VCaP (cell line): ENCODE measurements around the gene DHRS4L2.
"Not testable (repeated sequence)": the region's sequence is repeated elsewhere in the genome, so short reads cannot be mapped to it uniquely, and the experiment has no call there.

Source experiments
- H3K27ac ChIP-seq: fragments of 450-650 bp; 2 replicates; pipeline ENCODE4 v1.5.1; 2017
- TF ChIP-seq, protein P1 (sequence below): fragments of 450-650 bp; conservative IDR thresholded peaks from 2 replicates; pipeline ENCODE4 v1.5.1; 2017; ENCODE audit warnings: mild to moderate bottlenecking, moderate library complexity

The DHRS4L2 gene

DNA sequence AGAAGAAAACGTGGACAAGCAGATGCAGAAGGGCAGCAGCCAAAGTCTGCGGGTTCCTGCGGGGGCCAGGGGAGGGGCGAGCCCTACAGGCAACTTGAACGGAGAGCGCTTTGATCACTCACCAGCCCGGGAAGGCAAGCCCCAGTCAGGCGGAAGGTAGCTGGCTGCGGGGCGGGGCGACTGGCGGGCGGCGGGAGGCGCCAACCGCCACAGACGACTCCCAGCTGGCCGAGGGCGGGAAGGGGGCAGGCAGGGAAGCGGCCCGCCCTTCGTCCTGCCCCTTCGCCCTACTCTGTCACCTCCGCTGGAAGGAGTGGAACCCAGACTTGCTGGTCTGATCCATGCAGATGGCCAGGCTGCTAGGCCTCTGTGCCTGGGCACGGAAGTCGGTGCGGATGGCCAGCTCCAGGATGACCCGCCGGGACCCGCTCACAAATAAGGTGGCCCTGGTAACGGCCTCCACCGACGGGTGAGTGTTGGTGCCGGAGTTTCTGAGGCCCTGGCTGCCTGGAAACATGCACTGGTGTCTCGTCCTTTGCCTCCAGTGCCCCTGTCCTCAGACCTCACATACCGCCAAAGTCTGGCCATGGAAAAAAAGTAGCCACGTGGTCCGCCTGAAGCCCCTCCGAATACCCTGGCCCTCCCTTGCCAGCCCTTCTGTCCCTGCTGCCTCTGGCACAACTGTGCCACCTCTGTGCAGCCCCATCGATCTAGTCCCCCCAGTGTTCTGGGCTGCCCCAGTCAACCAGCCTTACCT, at the start of gene DHRS4L2:
DHRS4L2 (plus strand) TSS at position 323 of the 757 bp plus-strand sequence; CDS start at position 342, 19 bp downstream.
- H3K27ac ChIP-seq = not testable (repeated sequence)

DNA sequence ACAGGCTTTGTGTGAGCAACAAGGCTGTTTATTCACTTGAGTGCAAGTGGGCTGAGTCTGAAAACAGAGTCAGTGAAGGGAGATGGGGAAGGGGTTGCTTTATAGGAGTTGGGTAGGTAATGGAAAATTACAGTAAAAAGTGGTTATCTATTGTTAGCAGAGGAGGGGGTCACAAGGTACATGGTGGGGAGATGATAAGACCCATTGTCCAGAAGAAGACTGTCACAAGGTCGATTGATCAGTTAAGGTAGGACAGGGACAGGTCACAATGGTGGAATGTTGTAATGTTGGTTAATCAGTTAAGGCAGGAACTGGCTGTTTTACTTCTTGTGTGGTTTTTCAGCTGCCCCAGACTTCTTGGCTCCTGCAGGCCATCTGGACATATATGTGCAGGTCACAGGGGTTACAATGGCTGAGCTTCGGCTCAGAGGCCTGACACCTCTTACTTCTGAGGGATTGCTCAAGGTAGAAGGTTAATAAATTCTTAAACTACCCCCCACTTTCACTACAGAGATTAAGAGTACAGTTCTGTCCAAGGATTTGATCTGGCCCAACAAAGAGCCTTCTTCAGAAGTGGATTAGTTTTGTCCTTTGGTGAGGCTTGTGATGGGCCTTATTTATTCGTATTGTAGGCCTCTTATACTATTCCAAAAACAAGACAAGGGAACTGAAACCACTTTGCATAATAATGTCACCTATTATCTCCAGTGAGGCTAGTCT, 49.0 kb upstream of the DHRS4L2 start:
- TF ChIP-seq, protein P1, sequence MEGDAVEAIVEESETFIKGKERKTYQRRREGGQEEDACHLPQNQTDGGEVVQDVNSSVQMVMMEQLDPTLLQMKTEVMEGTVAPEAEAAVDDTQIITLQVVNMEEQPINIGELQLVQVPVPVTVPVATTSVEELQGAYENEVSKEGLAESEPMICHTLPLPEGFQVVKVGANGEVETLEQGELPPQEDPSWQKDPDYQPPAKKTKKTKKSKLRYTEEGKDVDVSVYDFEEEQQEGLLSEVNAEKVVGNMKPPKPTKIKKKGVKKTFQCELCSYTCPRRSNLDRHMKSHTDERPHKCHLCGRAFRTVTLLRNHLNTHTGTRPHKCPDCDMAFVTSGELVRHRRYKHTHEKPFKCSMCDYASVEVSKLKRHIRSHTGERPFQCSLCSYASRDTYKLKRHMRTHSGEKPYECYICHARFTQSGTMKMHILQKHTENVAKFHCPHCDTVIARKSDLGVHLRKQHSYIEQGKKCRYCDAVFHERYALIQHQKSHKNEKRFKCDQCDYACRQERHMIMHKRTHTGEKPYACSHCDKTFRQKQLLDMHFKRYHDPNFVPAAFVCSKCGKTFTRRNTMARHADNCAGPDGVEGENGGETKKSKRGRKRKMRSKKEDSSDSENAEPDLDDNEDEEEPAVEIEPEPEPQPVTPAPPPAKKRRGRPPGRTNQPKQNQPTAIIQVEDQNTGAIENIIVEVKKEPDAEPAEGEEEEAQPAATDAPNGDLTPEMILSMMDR = no peak
- no peak overlapping the region for H3K27ac ChIP-seq

DNA sequence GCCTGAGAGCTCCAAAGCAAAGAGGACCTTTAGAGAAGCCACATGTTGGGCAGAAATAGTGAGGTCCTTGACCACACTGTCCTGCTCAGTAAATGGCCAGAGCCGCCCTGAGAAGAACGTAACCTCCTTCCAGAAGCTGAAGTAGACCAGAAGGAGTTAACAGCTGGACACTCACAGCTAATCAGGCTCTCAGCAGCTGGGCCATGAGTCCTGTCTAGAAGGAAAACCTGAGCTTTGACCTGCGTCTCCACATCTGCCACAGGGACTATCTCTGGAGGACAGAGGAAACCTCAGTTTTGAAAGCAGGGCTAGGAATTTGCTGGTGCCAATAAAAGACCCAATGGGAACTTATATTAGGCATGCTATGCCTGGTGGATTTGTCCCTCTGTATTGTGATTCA, 47.5 kb upstream of the DHRS4L2 start:
- no peak overlapping the region for H3K27ac ChIP-seq
- TF ChIP-seq, protein P1 = no peak

DNA sequence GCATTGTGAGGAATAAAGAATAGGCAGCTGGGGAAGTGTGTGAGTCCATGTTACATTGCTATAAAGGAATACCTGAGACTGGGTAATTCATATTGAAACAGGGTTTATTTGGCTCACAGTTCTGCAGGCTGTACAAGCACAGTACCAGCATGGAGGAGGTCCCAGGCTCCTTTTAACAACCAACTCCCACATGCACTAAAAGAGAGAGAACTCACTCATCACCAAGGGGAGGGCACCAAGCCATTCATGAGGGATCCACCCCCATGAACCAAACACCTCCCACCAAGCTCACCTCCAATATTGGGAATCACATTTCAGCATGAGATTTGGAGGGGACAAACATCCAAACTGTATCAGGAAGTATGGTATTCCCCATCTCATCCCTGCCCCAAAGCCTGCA, 47.1 kb upstream of the DHRS4L2 start:
- H3K27ac ChIP-seq = no peak overlapping the region
- TF ChIP-seq, protein P1 = no peak

DNA sequence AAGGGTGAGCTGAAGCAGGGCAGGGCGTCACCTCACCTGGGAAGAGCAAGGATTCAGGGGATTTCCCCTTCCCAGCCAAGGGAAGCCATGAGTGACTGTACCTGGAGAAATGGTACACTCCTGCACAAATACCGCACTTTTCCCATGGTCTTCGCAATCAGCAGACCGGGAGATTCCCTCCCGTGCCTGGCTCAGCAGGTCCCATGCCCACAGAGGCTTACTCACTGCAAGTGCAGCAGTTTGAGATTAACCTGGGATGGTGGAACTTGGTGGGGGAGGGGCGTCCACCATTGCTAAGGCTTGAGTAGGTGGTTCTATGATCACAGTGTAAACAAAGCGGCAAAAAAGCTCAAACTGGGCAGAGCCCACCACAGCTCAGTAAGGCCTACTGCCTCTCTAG, 46.1 kb upstream of the DHRS4L2 start:
- TF ChIP-seq, protein P1 = no peak
- no peak overlapping the region for H3K27ac ChIP-seq

GRCh38 chr14:23949069-23949468, 39.7 kb upstream of the DHRS4L2 start:
- H3K27ac ChIP-seq = not testable (repeated sequence)

DNA sequence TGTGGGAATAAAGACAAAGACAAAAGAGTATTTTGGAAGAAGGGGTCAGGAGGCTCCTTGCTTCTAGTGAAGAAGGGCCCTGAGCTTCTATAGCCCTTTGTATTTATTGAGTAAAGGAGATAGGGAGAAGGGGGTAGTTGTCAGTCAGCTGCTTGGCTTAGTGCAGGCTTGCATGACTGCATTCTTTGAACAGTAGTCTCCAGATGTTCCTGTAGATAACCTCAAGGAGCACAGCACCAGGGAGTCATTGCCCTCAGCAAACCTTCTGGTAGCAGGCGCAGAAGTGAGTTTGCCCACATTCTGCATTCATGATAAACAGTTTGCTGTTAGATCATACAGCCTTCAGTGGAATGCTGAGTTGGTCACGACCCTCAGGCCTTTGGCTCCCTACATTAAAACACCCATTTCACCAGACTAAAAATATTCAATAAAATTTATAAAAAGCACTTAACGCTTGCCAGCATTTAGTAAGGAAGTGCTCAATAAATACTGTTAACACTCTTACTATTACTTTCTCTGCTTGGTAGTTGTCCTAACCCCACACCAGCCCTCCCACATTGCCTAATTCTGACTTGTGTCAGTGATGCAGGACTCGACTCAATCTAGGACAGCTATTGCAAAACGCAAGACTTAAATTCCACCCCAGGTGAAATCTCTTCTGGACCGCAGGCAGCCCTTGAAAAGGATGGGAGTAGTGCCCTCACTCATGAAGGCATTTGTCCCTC, 38.2 kb upstream of the DHRS4L2 start:
- TF ChIP-seq, protein P1 = no peak

GRCh38 chr14:23951136-23951466, 37.6 kb upstream of the DHRS4L2 start:
- not testable (repeated sequence) for H3K27ac ChIP-seq

More for the DNA sequence above, 38.2 kb upstream of the DHRS4L2 start:
- no peak overlapping the region for H3K27ac ChIP-seq
